ENCODE data around the gene TDRD9. TPM values are rescaled to one million over a fixed set of nuclear protein-coding genes. Genes with fewer than 3 reads are reported as not detected.

Gene TDRD9
- total RNA-seq, 1 experiment from 2014 or later = 0.07 TPM

DNA sequence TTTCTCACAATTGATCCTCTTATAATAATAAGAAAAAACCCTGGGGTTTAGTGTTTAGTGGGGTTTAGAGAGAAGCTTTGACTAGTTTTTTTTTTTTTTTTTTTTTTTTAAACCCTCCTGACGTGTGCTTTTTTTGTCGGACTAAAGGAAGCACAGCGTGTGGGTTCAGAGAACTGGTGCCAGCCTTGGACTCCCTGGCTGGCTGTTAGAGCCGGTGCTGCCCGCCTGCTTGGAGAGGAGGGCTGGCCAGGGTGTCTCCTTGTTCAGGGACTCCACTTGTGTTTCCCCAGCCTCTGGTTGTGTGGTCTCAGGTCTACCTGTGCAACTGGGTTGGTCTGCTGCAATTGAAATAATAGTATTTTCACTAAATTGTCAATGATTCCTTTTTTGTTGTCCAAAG is 103.1 kb downstream of the TDRD9 start:
- POLR2A ChIA-PET (ENCODE audit: unreplicated experiment) = no interaction called here

DNA sequence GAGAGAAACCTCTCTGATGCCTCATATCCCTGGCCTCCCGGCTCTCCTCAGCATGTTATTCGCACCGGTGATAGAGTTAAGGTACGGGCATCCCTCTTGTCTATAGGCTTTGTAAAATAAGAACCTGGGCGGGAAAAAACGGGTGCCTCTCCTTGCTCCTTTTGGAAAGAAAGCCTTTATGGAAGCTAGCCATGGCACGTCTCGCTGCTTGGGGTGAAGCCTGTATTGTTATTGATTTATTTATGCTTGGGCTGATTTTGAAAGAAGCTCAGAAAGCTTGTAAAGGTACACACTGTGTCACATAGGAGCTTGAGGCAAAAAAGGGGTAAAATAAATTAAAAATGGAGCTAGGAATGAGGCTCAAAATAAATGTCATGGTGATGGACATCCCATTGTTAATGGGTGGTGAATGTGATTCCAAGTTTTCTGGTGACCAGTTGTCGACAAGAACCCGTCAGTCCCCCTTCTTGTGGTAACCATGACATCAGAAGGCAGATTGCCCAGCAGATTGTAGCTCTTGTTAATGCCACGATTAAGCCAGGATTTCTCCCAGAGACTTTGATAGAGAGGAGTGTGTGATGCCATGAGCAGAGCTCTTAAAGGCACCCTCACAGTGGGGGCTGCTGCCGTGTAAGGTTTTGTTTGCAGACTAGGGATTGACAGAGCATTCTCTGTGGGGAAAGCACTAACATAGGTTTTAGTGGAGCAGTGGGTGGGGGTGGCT is 106.9 kb downstream of the TDRD9 start:
- no peaks in the 10 kb centered on the region for H4K20me1 ChIP-seq (ENCODE audit: low read length)

More for the DNA sequence above, 103.1 kb downstream of the TDRD9 start:
- Histone ChIP-seq H3K9ac (ENCODE audit: low read length) (no peak overlapping the region), H3K27ac (ENCODE audit: low read length) (no peak overlapping the region), H3K4me2 (ENCODE audit: low read length) (no peak overlapping the region), H3K9me3 (ENCODE audit: low read length) (no peaks in the 10 kb centered on the region), H3K27me3 (ENCODE audit: low read length) (peaks cover 17% of the 10 kb centered on the region; the same call in 1 of the 2 replicates), H4K20me1 (ENCODE audit: low read length) (no peaks in the 10 kb centered on the region), H2AFZ (ENCODE audit: low read length) (no peak overlapping the region), H3K4me3 (ENCODE audit: low read length) (no peak overlapping the region), H3K4me1 (ENCODE audit: insufficient read depth, low read length) (no peaks in the 10 kb centered on the region), H3K36me3 (ENCODE audit: low read depth, low read length) (no peaks in the 10 kb centered on the region), H3K79me2 (ENCODE audit: low read length) (no peaks in the 10 kb centered on the region), H3K9me2 (replicated peaks; ENCODE audit: low read length) (no peaks in the 10 kb centered on the region), H3F3A (ENCODE audit: low read length, unreplicated experiment) (no peaks in the 10 kb centered on the region)
- DNase-seq (no peak), ATAC-seq (no peak)
- CTCF ChIA-PET = no interaction called here
- no TSS peak for BruUV-seq (replicated peaks)
- intact Hi-C loops (cut with micrococcal nuclease) = no loop called here
- no peak for TF ChIP-seq EZH2 (IDR thresholded peaks at IDR 0.05; ENCODE audit: low read length, unreplicated experiment)
- no peak for TF ChIP-seq EZH2phosphoT487 (IDR thresholded peaks at IDR 0.05; ENCODE audit: borderline replicate concordance, low read length)
- no peak for TF ChIP-seq CTCF (conservative IDR thresholded peaks at IDR 0.05; ENCODE audit: low read depth, low read length)

More for the DNA sequence above, 106.9 kb downstream of the TDRD9 start:
- POLR2A ChIA-PET (ENCODE audit: unreplicated experiment) = no interaction called here
- CTCF ChIA-PET = no interaction called here
- no peak for TF ChIP-seq CTCF (conservative IDR thresholded peaks at IDR 0.05; ENCODE audit: low read depth, low read length)
- no peak for TF ChIP-seq EZH2phosphoT487 (IDR thresholded peaks at IDR 0.05; ENCODE audit: borderline replicate concordance, low read length)
- no peak for TF ChIP-seq EZH2 (IDR thresholded peaks at IDR 0.05; ENCODE audit: low read length, unreplicated experiment)
- DNase-seq (no peak), ATAC-seq (no peak)
- Histone ChIP-seq H3K4me3 (ENCODE audit: low read length) (no peak overlapping the region), H3F3A (ENCODE audit: low read length, unreplicated experiment) (no peaks in the 10 kb centered on the region), H3K27me3 (ENCODE audit: low read length) (no peaks in the 10 kb centered on the region; the same call in 1 of the 2 replicates), H3K9ac (ENCODE audit: low read length) (no peak overlapping the region), H3K36me3 (ENCODE audit: low read depth, low read length) (no peaks in the 10 kb centered on the region), H3K9me2 (replicated peaks; ENCODE audit: low read length) (no peaks in the 10 kb centered on the region), H3K4me2 (ENCODE audit: low read length) (no peak overlapping the region), H2AFZ (ENCODE audit: low read length) (no peak overlapping the region), H3K79me2 (ENCODE audit: low read length) (no peaks in the 10 kb centered on the region), H3K9me3 (ENCODE audit: low read length) (no peaks in the 10 kb centered on the region), H3K4me1 (ENCODE audit: insufficient read depth, low read length) (no peaks in the 10 kb centered on the region), H3K27ac (ENCODE audit: low read length) (no peak overlapping the region)
- no TSS peak for BruUV-seq (replicated peaks)
- intact Hi-C loops (cut with micrococcal nuclease) = no loop called here
